ENCODE measurements around the gene MYRIP. TPM values are rescaled to one million over a fixed set of nuclear protein-coding genes. Genes with fewer than 3 reads are reported as not detected.

The MYRIP gene
- total RNA-seq, 1 donor from 2014 or later: 12.7 TPM

DNA sequence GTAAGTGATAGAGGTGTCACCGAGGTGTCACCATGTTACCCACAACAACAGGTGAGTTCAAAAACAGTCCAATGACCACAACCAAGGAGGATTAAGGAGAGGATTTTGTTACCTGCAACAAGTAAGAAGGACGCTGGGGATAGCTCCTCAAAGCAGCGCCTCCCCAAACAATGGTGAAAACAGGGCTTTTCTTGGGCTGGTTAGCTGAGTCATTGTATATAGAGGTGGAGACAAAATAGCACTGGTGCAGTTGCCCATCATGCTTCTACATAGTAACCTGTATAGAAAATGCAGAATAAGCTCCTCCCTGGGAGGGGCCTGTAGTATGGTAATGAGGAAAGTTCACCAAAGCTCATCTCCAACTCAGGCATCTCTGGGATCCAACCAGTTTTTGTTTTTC, 383.2 kb downstream of the MYRIP start:
- H3K27ac ChIP-seq: no peak overlapping the region
- H3K4me1 ChIP-seq: no peaks in the 10 kb centered on the region
- H3K9me3 ChIP-seq: no peaks in the 10 kb centered on the region
- intact Hi-C loops (cut with DNase I): loop anchor here (1.0 kb wide), 1 partner anchor 125 kb away; no protein-coding TSS in a partner anchor
- no peak overlapping the region for H3K4me3 ChIP-seq
- DNase-seq (ENCODE audit: low spot score in 2 of 2): no peak
- TF ChIP-seq, protein P1, sequence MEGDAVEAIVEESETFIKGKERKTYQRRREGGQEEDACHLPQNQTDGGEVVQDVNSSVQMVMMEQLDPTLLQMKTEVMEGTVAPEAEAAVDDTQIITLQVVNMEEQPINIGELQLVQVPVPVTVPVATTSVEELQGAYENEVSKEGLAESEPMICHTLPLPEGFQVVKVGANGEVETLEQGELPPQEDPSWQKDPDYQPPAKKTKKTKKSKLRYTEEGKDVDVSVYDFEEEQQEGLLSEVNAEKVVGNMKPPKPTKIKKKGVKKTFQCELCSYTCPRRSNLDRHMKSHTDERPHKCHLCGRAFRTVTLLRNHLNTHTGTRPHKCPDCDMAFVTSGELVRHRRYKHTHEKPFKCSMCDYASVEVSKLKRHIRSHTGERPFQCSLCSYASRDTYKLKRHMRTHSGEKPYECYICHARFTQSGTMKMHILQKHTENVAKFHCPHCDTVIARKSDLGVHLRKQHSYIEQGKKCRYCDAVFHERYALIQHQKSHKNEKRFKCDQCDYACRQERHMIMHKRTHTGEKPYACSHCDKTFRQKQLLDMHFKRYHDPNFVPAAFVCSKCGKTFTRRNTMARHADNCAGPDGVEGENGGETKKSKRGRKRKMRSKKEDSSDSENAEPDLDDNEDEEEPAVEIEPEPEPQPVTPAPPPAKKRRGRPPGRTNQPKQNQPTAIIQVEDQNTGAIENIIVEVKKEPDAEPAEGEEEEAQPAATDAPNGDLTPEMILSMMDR (IDR thresholded peaks at IDR 0.05): no peak
- no peaks in the 10 kb centered on the region for H3K36me3 ChIP-seq
- H3K27me3 ChIP-seq: no peaks in the 10 kb centered on the region

DNA sequence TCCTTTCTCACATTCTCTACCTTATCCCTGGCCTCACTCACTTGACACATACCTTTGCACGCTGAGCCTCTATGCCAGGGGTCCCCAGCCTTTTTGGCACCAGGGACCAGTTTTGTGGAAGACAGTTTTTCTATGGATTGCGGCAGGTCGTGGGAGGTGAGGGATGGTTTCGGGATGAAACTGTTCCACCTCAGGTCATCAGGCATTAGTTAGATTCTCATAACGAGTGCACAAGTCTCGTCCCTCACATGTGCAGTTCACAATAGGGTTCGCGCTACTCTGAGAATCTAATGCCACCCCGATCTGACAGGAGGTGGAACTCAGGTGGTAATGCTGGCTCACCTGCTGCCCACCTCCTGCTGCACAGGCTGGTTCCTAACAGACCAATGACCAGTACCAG, 387.6 kb downstream of the MYRIP start:
- Histone ChIP-seq H3K4me3 (no peak overlapping the region), H3K9me3 (no peaks in the 10 kb centered on the region), H3K27ac (no peak overlapping the region), H3K4me1 (no peaks in the 10 kb centered on the region), H3K27me3 (no peaks in the 10 kb centered on the region), H3K36me3 (no peaks in the 10 kb centered on the region)
- TF ChIP-seq, protein P1 (IDR thresholded peaks at IDR 0.05): no peak
- intact Hi-C loops (cut with DNase I): no loop called here
- no peak for DNase-seq (ENCODE audit: low spot score in 2 of 2)

DNA sequence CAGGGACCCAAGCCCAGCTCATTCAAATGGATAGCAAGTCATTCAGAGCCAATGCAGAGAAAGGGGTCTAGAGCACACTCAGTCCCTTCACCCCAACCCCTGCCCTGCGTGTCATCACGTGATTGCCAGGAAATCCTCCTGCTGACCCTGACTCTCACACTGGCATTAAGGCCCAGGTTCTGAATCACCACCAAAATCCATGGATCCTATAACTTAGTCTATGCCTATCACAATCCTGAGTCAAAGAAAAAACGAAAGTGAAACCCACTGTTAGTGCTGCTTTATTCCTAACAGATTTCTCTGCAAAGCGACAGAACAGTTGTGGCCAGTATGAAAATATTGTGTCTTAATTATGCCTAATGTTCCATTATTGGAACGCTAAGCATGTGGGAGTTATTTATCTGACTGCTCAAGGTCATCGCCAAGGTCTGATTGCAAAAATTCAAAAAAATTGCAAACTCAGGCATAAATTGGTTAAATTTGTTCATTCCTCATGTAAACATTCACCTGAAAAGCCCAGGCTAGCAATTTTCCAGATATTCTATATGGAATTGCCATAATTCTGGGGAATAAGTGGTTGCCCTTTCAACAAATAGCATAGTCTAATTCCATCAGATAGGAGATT, 391.4 kb downstream of the MYRIP start:
- Histone ChIP-seq H3K4me3 (no peak overlapping the region), H3K36me3 (no peaks in the 10 kb centered on the region), H3K4me1 (no peaks in the 10 kb centered on the region), H3K27ac (no peak overlapping the region), H3K9me3 (no peaks in the 10 kb centered on the region), H3K27me3 (no peaks in the 10 kb centered on the region)
- TF ChIP-seq, protein P1 (IDR thresholded peaks at IDR 0.05): no peak
- DNase-seq (ENCODE audit: low spot score in 2 of 2): no peak
- intact Hi-C loops (cut with DNase I): no loop called here

DNA sequence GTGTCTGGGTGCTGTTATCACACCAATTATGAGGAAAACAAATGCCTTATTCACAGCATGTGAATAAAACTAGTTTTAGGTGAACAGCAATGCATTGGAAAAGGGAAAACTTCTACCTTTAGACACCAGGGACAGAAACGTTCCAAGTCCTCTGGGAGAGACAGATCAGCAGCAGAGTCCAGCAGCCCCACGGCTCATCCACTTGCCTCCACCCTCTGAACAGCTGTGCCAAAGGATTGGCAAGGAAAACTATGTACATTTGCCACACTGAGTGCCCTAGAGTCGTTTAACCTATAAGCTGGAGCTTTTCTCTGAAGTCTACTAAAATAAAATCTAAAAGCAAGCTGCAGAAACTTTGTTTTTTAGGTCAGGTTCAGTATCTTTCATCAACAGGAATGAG, 392.4 kb downstream of the MYRIP start:
- no peaks in the 10 kb centered on the region for H3K4me1 ChIP-seq
- no peaks in the 10 kb centered on the region for H3K9me3 ChIP-seq
- intact Hi-C loops (cut with DNase I): no loop called here
- TF ChIP-seq, protein P1 (IDR thresholded peaks at IDR 0.05): no peak
- H3K27me3 ChIP-seq: no peaks in the 10 kb centered on the region
- no peaks in the 10 kb centered on the region for H3K36me3 ChIP-seq
- H3K27ac ChIP-seq: no peak overlapping the region
- no peak for DNase-seq (ENCODE audit: low spot score in 2 of 2)
- no peak overlapping the region for H3K4me3 ChIP-seq

DNA sequence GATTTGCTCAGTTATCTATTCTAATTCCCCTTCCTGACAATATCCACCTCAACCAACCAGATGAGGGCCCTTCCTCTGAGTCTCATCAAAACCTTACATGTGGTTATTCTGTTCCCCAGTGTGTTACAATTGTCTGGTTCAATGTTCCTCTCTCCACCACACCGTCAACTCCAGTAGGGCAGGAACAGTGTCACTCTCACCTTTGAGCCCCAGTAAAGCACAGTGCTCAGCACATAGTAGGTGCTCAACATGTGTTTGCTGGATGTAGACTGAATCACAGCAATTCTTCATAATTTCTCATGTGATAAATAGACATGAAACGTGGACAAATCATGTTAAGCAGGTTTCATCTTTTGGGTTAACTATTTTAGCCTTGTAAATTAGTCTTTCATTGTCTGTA, 397.1 kb downstream of the MYRIP start:
- Histone ChIP-seq H3K27me3 (no peaks in the 10 kb centered on the region), H3K36me3 (no peaks in the 10 kb centered on the region), H3K4me3 (no peak overlapping the region), H3K9me3 (no peaks in the 10 kb centered on the region), H3K27ac (no peak overlapping the region), H3K4me1 (no peaks in the 10 kb centered on the region)
- TF ChIP-seq, protein P1 (IDR thresholded peaks at IDR 0.05): no peak
- no peak for DNase-seq (ENCODE audit: low spot score in 2 of 2)
- intact Hi-C loops (cut with DNase I): no loop called here

DNA sequence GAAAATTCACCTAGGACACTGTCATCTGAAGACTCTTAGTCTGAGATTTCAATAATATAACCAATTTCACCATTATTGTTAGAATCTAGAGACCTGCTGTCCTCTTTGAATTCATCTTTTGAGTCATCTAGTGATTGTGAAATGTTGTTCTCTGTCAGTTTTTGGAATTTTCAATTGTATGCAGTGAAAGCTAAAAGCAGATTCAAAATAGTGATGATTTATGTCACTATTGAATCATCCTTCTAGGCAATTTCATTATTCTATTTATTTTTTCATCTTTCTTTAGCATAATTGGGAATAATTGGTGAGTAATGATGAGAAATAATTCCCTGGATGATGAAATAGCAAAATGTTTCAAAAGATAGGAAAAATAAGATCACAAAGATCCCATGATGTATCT, 398.4 kb downstream of the MYRIP start:
- TF ChIP-seq, protein P1 (IDR thresholded peaks at IDR 0.05): no peak
- intact Hi-C loops (cut with DNase I): no loop called here
- H3K9me3 ChIP-seq: no peaks in the 10 kb centered on the region
- no peak for DNase-seq (ENCODE audit: low spot score in 2 of 2)
- no peaks in the 10 kb centered on the region for H3K4me1 ChIP-seq
- H3K4me3 ChIP-seq: no peak overlapping the region
- no peaks in the 10 kb centered on the region for H3K27me3 ChIP-seq
- H3K27ac ChIP-seq: no peak overlapping the region
- H3K36me3 ChIP-seq: no peaks in the 10 kb centered on the region

Data from ascending aorta (tissue), 2 donors.